HG02885 (cell line): ENCODE results near the gene TEF.

Experiments
- ATAC-seq: cut with Tn5 transposase; IDR thresholded peaks from one replicate; pipeline ENCODE4 v1.9.1; 2021; ENCODE audit warnings: mild to moderate bottlenecking; ENCODE audit not compliant: unreplicated experiment, poor library complexity

TEF gene

GRCh38 chr22:41353862-41354575 is 27.7 kb upstream of the TEF start:
- no peak for ATAC-seq

- no peak for ATAC-seq
These were observed 26.8 kb upstream of the TEF start for GRCh38 chr22:41354979-41355378.

GRCh38 chr22:41355895-41356294 is 25.8 kb upstream of the TEF start:
- no peak for ATAC-seq

- ATAC-seq: no peak
These were observed 25.2 kb upstream of the TEF start for GRCh38 chr22:41356430-41357028.

GRCh38 chr22:41357191-41357590 is 24.6 kb upstream of the TEF start:
- ATAC-seq: no peak

- no peak for ATAC-seq
These were observed 22.8 kb upstream of the TEF start for GRCh38 chr22:41358927-41359326.

- no peak for ATAC-seq
These were observed 22.4 kb upstream of the TEF start for GRCh38 chr22:41359376-41359775.

- ATAC-seq: no peak
These were observed 21.6 kb upstream of the TEF start for GRCh38 chr22:41360126-41360525.

GRCh38 chr22:41361716-41362310 is 19.9 kb upstream of the TEF start:
- ATAC-seq: no peak

GRCh38 chr22:41362615-41363014 is 19.1 kb upstream of the TEF start:
- no peak for ATAC-seq

GRCh38 chr22:41364233-41364632 is 17.5 kb upstream of the TEF start:
- ATAC-seq: no peak

- no peak for ATAC-seq
These were observed 16.8 kb upstream of the TEF start for GRCh38 chr22:41364955-41365354.

- no peak for ATAC-seq
These were observed 16.3 kb upstream of the TEF start for GRCh38 chr22:41365425-41365824.

- no peak for ATAC-seq
These were observed 15.3 kb upstream of the TEF start for GRCh38 chr22:41366323-41367029.

- ATAC-seq: no peak
These were observed 14.6 kb upstream of the TEF start for GRCh38 chr22:41367039-41367679.

GRCh38 chr22:41367680-41368542 is 13.8 kb upstream of the TEF start:
- ATAC-seq: no peak

- ATAC-seq: no peak
These were observed 13.0 kb upstream of the TEF start for GRCh38 chr22:41368543-41369423.

- ATAC-seq: no peak
These were observed 12.4 kb upstream of the TEF start for GRCh38 chr22:41369424-41369745.

GRCh38 chr22:41369837-41370236 is 11.9 kb upstream of the TEF start:
- no peak for ATAC-seq
